Muscle layer of duodenum (tissue), 2 donors: ENCODE results near the gene FMNL2.
A peak's percentile ranks its signal among the peaks of the same experiment; 100 is the strongest.

Experiments used
- H3K27ac ChIP-seq: one replicate; pipeline ENCODE4 v1.7.0; 2013; ENCODE audit warnings: mild to moderate bottlenecking, low read length
- H3K27me3 ChIP-seq: one replicate; pipeline ENCODE4 v1.7.0; 2013; ENCODE audit warnings: low read depth, mild to moderate bottlenecking, control low read depth, low read length
- H3K36me3 ChIP-seq, 2 donors: one replicate each; pipeline ENCODE4 v1.7.0; 2013; ENCODE audit warnings: low read length in 2 of 2, control low read depth in 1 of 2, mild to moderate bottlenecking in 1 of 2; ENCODE audit not compliant: insufficient read depth in 2 of 2, control insufficient read depth in 1 of 2
- H3K4me1 ChIP-seq, 2 donors: one replicate each; pipeline ENCODE4 v1.7.0; 2013; ENCODE audit warnings: low read length in 2 of 2, mild to moderate bottlenecking in 2 of 2, control low read depth in 1 of 2, moderate library complexity in 1 of 2; ENCODE audit not compliant: insufficient read depth in 2 of 2, control insufficient read depth in 1 of 2
- H3K4me3 ChIP-seq, 2 donors: one replicate each; pipeline ENCODE4 v1.7.0; 2013; ENCODE audit warnings: low read length in 2 of 2, low read depth in 1 of 2, mild to moderate bottlenecking in 1 of 2
- H3K9me3 ChIP-seq, 2 donors: one replicate each; pipeline ENCODE4 v1.7.0; 2013; ENCODE audit warnings: low read length in 2 of 2, control low read depth in 1 of 2, mild to moderate bottlenecking in 1 of 2; ENCODE audit not compliant: control insufficient read depth in 1 of 2
- donor health status: healthy.

Gene FMNL2

GRCh38 chr2:152395103-152395502 lies 60.1 kb downstream of the FMNL2 start:
- peak overlapping the region; percentile 30 for H3K27ac ChIP-seq

GRCh38 chr2:152395572-152395971 lies 60.6 kb downstream of the FMNL2 start:
- H3K36me3 ChIP-seq = no peaks in the 10 kb centered on the region
- peaks cover 0 to 16% of the 10 kb centered on the region in 2 donors for H3K4me1 ChIP-seq
- H3K27ac ChIP-seq = peak overlapping the region; percentile 30
- H3K4me3 ChIP-seq = peak overlapping the region in 1 of 2 donors; percentile 41
- no peaks in the 10 kb centered on the region for H3K9me3 ChIP-seq
- H3K27me3 ChIP-seq = no peaks in the 10 kb centered on the region

More at GRCh38 chr2:152395103-152395502, 60.1 kb downstream of the FMNL2 start:
- peaks cover 0 to 16% of the 10 kb centered on the region in 2 donors for H3K4me1 ChIP-seq
- no peaks in the 10 kb centered on the region for H3K36me3 ChIP-seq
- H3K4me3 ChIP-seq = no peak overlapping the region
- no peaks in the 10 kb centered on the region for H3K27me3 ChIP-seq
- H3K9me3 ChIP-seq = no peaks in the 10 kb centered on the region

GRCh38 chr2:152396051-152396511 lies 61.1 kb downstream of the FMNL2 start:
- Histone ChIP-seq H3K27ac (peak overlapping the region; percentile 12), H3K27me3 (no peaks in the 10 kb centered on the region), H3K4me1 (peaks cover 0 to 16% of the 10 kb centered on the region in 2 donors)

GRCh38 chr2:152396763-152397162 lies 61.8 kb downstream of the FMNL2 start:
- Histone ChIP-seq H3K4me3 (peak overlapping the region in 1 of 2 donors; percentile 41), H3K36me3 (no peaks in the 10 kb centered on the region), H3K27me3 (no peaks in the 10 kb centered on the region), H3K9me3 (no peaks in the 10 kb centered on the region), H3K27ac (no peak overlapping the region), H3K4me1 (peaks cover 0 to 16% of the 10 kb centered on the region in 2 donors)

More at GRCh38 chr2:152396051-152396511, 61.1 kb downstream of the FMNL2 start:
- no peaks in the 10 kb centered on the region for H3K36me3 ChIP-seq
- H3K4me3 ChIP-seq = peak overlapping the region; percentile 1 to 41
- H3K9me3 ChIP-seq = no peaks in the 10 kb centered on the region

- Histone ChIP-seq H3K36me3 (no peaks in the 10 kb centered on the region), H3K27ac (no peak overlapping the region), H3K4me1 (peaks cover 0 to 16% of the 10 kb centered on the region in 2 donors), H3K4me3 (no peak overlapping the region), H3K27me3 (no peaks in the 10 kb centered on the region), H3K9me3 (no peaks in the 10 kb centered on the region)
Observed at GRCh38 chr2:152399003-152399402, 64.0 kb downstream of the FMNL2 start.

- Histone ChIP-seq H3K27ac (no peak overlapping the region), H3K4me1 (peaks cover 0 to 9% of the 10 kb centered on the region in 2 donors), H3K9me3 (no peaks in the 10 kb centered on the region), H3K27me3 (no peaks in the 10 kb centered on the region), H3K36me3 (no peaks in the 10 kb centered on the region), H3K4me3 (no peak overlapping the region)
Observed at GRCh38 chr2:152400607-152401214, 65.7 kb downstream of the FMNL2 start.

- Histone ChIP-seq H3K27me3 (no peaks in the 10 kb centered on the region), H3K4me1 (peaks cover 0 to 4% of the 10 kb centered on the region in 2 donors), H3K9me3 (no peaks in the 10 kb centered on the region), H3K27ac (no peak overlapping the region), H3K36me3 (no peaks in the 10 kb centered on the region), H3K4me3 (no peak overlapping the region)
Observed at GRCh38 chr2:152402780-152403759, 68.1 kb downstream of the FMNL2 start.

- no peak overlapping the region for H3K4me3 ChIP-seq
- H3K36me3 ChIP-seq = no peaks in the 10 kb centered on the region
- H3K9me3 ChIP-seq = no peaks in the 10 kb centered on the region
- H3K27ac ChIP-seq = no peak overlapping the region
- H3K4me1 ChIP-seq = peaks cover 0 to 4% of the 10 kb centered on the region in 2 donors
- H3K27me3 ChIP-seq = no peaks in the 10 kb centered on the region
Observed at GRCh38 chr2:152405206-152406118, 70.5 kb downstream of the FMNL2 start.

GRCh38 chr2:152406119-152406835 lies 71.3 kb downstream of the FMNL2 start:
- H3K27ac ChIP-seq = no peak overlapping the region
- peaks cover 0 to 4% of the 10 kb centered on the region in 2 donors for H3K4me1 ChIP-seq

GRCh38 chr2:152406836-152407161 lies 71.8 kb downstream of the FMNL2 start:
- H3K4me1 ChIP-seq = peaks cover 4% of the 10 kb centered on the region in 2 donors
- no peak overlapping the region for H3K27ac ChIP-seq
- H3K27me3 ChIP-seq = no peaks in the 10 kb centered on the region
- no peaks in the 10 kb centered on the region for H3K36me3 ChIP-seq
- no peaks in the 10 kb centered on the region for H3K9me3 ChIP-seq
- H3K4me3 ChIP-seq = peak overlapping the region in 1 of 2 donors; percentile 4

More at GRCh38 chr2:152406119-152406835, 71.3 kb downstream of the FMNL2 start:
- Histone ChIP-seq H3K9me3 (no peaks in the 10 kb centered on the region), H3K36me3 (no peaks in the 10 kb centered on the region), H3K4me3 (no peak overlapping the region), H3K27me3 (no peaks in the 10 kb centered on the region)
